ENCODE data around the gene PIWIL1. TPM values are rescaled to one million over a fixed set of nuclear protein-coding genes. Genes with fewer than 3 reads are reported as not detected.

PIWIL1 gene
- total RNA-seq, 1 donor from 2014 or later = not detected

DNA sequence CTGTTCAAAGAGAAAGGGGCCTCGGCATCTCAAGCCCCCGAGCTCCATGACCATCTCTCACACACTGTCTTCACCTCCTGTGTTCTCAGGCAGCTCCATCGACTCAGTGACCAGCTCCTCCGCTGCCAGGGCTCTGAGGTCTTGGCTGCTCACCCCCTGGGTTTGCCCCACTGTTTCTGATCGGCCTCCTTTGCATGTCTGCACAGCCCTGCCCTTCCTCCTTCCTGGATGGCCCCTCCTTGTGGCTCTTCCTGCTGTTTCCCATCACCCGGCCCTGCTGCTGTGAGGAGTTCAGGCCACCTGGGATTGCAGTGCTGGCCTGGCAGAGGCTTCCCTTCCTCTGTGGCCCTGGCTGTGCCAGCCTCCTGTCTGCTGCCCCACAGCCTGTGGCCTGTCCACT, 38.1 kb upstream of the PIWIL1 start:
- Mint-ChIP-seq H3K27me3 (ENCODE audit: low read depth) (peaks cover 18% of the 10 kb centered on the region), H3K27ac (ENCODE audit: unreplicated experiment) (no peak overlapping the region), H3K4me3 (no peak overlapping the region), H3K9me3 (no peaks in the 10 kb centered on the region), H3K36me3 (ENCODE audit: low read depth) (no peaks in the 10 kb centered on the region), H3K4me1 (no peaks in the 10 kb centered on the region)
- no peak for DNase-seq (ENCODE audit: low read depth, low spot score)
- TF ChIP-seq, protein P1, sequence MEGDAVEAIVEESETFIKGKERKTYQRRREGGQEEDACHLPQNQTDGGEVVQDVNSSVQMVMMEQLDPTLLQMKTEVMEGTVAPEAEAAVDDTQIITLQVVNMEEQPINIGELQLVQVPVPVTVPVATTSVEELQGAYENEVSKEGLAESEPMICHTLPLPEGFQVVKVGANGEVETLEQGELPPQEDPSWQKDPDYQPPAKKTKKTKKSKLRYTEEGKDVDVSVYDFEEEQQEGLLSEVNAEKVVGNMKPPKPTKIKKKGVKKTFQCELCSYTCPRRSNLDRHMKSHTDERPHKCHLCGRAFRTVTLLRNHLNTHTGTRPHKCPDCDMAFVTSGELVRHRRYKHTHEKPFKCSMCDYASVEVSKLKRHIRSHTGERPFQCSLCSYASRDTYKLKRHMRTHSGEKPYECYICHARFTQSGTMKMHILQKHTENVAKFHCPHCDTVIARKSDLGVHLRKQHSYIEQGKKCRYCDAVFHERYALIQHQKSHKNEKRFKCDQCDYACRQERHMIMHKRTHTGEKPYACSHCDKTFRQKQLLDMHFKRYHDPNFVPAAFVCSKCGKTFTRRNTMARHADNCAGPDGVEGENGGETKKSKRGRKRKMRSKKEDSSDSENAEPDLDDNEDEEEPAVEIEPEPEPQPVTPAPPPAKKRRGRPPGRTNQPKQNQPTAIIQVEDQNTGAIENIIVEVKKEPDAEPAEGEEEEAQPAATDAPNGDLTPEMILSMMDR (conservative IDR thresholded peaks at IDR 0.05) = no peak

GRCh38 chr12:130300090-130300489, 37.6 kb upstream of the PIWIL1 start:
- H3K27ac Mint-ChIP-seq (ENCODE audit: unreplicated experiment) = no peak overlapping the region
- H3K9me3 Mint-ChIP-seq = no peaks in the 10 kb centered on the region
- no peak for DNase-seq (ENCODE audit: low read depth, low spot score)
- no peak overlapping the region for H3K4me3 Mint-ChIP-seq
- H3K4me1 Mint-ChIP-seq = no peaks in the 10 kb centered on the region
- H3K36me3 Mint-ChIP-seq (ENCODE audit: low read depth) = no peaks in the 10 kb centered on the region
- TF ChIP-seq, protein P1 (conservative IDR thresholded peaks at IDR 0.05) = no peak
- H3K27me3 Mint-ChIP-seq (ENCODE audit: low read depth) = peaks cover 18% of the 10 kb centered on the region

- Mint-ChIP-seq H3K9me3 (no peaks in the 10 kb centered on the region), H3K4me3 (no peak overlapping the region), H3K36me3 (ENCODE audit: low read depth) (no peaks in the 10 kb centered on the region), H3K4me1 (no peaks in the 10 kb centered on the region), H3K27ac (ENCODE audit: unreplicated experiment) (no peak overlapping the region), H3K27me3 (ENCODE audit: low read depth) (peaks cover 23% of the 10 kb centered on the region)
- TF ChIP-seq, protein P1 (conservative IDR thresholded peaks at IDR 0.05) = no peak
- DNase-seq (ENCODE audit: low read depth, low spot score) = no peak
These were observed 36.8 kb upstream of the PIWIL1 start for GRCh38 chr12:130300737-130301535.

GRCh38 chr12:130301559-130301958, 36.1 kb upstream of the PIWIL1 start:
- Mint-ChIP-seq H3K4me3 (no peak overlapping the region), H3K9me3 (no peaks in the 10 kb centered on the region), H3K36me3 (ENCODE audit: low read depth) (no peaks in the 10 kb centered on the region), H3K27ac (ENCODE audit: unreplicated experiment) (no peak overlapping the region), H3K27me3 (ENCODE audit: low read depth) (peaks cover 26% of the 10 kb centered on the region), H3K4me1 (no peaks in the 10 kb centered on the region)
- DNase-seq (ENCODE audit: low read depth, low spot score) = no peak
- TF ChIP-seq, protein P1 (conservative IDR thresholded peaks at IDR 0.05) = no peak

DNA sequence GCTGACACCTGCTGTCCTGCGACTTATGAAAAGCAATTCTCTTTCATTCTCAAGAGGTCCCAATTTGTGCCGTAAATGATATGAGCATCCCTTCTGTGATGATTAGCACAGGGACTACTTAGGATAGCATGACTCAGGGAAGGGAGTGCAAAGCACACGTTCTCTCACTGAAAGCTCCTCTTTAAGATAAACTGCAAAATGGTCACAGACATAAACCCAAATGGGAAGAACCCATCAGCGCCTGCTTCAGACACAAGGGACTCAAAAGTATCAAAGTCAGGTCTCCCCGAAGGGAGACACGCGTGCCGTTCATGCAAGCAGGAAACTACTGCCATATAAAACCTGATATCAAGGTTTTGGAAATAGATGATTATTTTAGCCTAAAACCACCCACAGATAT, 33.9 kb upstream of the PIWIL1 start:
- Mint-ChIP-seq H3K27me3 (ENCODE audit: low read depth) (peaks cover 24% of the 10 kb centered on the region), H3K27ac (ENCODE audit: unreplicated experiment) (no peak overlapping the region), H3K4me3 (no peak overlapping the region), H3K36me3 (ENCODE audit: low read depth) (no peaks in the 10 kb centered on the region), H3K9me3 (no peaks in the 10 kb centered on the region), H3K4me1 (no peaks in the 10 kb centered on the region)
- no peak for DNase-seq (ENCODE audit: low read depth, low spot score)
- TF ChIP-seq, protein P1 (conservative IDR thresholded peaks at IDR 0.05) = no peak
